ENCODE results near the gene SPATA1.

SPATA1 gene

DNA sequence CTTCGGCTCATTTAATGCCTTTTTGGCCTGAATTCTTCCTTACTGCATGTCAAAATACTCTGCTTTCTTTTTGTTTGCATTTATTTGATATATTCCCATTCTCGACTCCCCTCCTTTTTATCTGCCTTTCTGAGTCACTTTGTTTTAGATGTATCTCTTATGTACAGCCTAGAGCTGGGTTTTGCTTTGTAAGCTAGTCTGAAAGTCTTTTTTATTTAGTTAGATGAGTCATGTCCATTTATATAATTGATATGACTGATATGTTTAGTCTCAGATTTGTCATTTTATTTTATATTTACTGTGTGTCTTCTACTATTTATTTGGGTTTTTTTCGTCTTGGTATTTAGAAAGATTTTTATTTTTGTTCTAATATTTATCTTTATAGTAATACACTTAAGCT is 33.8 kb downstream of the SPATA1 start:
- no peaks in the 10 kb centered on the region for H3K9me3 ChIP-seq (replicated peaks; ENCODE audit: insufficient read depth, low read length)
- no peak overlapping the region for H2AFZ ChIP-seq (ENCODE audit: low read length)
- TF ChIP-seq EZH2 (optimal IDR thresholded peaks at IDR 0.05; ENCODE audit: low read depth, low read length) (no peak), EZH2phosphoT487 (IDR thresholded peaks at IDR 0.05; ENCODE audit: low read length) (no peak)
- TF ChIP-seq, protein P1, sequence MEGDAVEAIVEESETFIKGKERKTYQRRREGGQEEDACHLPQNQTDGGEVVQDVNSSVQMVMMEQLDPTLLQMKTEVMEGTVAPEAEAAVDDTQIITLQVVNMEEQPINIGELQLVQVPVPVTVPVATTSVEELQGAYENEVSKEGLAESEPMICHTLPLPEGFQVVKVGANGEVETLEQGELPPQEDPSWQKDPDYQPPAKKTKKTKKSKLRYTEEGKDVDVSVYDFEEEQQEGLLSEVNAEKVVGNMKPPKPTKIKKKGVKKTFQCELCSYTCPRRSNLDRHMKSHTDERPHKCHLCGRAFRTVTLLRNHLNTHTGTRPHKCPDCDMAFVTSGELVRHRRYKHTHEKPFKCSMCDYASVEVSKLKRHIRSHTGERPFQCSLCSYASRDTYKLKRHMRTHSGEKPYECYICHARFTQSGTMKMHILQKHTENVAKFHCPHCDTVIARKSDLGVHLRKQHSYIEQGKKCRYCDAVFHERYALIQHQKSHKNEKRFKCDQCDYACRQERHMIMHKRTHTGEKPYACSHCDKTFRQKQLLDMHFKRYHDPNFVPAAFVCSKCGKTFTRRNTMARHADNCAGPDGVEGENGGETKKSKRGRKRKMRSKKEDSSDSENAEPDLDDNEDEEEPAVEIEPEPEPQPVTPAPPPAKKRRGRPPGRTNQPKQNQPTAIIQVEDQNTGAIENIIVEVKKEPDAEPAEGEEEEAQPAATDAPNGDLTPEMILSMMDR (IDR thresholded peaks at IDR 0.05; ENCODE audit: low read length) = no peak
- H3K9me2 ChIP-seq (replicated peaks; ENCODE audit: insufficient read depth, low read length) = no peaks in the 10 kb centered on the region
- no peaks in the 10 kb centered on the region for H3K4me1 ChIP-seq (ENCODE audit: low read length)
- H4K20me1 ChIP-seq (ENCODE audit: insufficient read depth, low read length) = no peaks in the 10 kb centered on the region
- no peak overlapping the region for H3K27ac ChIP-seq (ENCODE audit: low read length)
- no peaks in the 10 kb centered on the region for H3K79me2 ChIP-seq (ENCODE audit: low read length)
- H3K4me2 ChIP-seq (ENCODE audit: low read depth, low read length) = no peak overlapping the region
- no peak overlapping the region for H3K4me3 ChIP-seq (ENCODE audit: low read length)
- DNase-seq = no peak
- no peaks in the 10 kb centered on the region for H3K36me3 ChIP-seq (replicated peaks; ENCODE audit: insufficient read depth, low read length)
- H3K27me3 ChIP-seq (replicated peaks; ENCODE audit: insufficient read depth, low read length) = no peaks in the 10 kb centered on the region
- no peak overlapping the region for H3K9ac ChIP-seq (ENCODE audit: low read length)
- H3F3A ChIP-seq (ENCODE audit: insufficient read depth, low read length) = no peaks in the 10 kb centered on the region

DNA sequence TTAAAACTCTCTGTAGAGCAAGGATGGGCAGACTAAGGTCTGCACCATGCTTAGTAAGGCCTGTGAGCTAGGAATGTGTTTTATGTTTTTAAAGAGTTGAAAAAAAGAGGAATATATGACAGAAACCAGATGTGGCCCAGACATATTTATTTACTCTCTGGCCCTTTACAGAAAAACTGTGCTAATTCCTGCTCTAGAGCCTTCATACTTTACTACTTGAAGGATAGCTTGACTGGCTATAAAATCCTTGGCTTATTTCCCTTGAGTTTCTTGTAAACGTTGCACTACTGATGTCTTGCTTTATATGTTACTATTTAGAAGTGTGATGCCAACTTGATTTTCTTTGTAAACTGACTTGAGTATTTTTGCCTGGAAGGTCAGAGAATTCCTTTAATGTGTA is 34.6 kb downstream of the SPATA1 start:
- no peak overlapping the region for H3K4me2 ChIP-seq (ENCODE audit: low read depth, low read length)
- no peak overlapping the region for H2AFZ ChIP-seq (ENCODE audit: low read length)
- no peak for DNase-seq

DNA sequence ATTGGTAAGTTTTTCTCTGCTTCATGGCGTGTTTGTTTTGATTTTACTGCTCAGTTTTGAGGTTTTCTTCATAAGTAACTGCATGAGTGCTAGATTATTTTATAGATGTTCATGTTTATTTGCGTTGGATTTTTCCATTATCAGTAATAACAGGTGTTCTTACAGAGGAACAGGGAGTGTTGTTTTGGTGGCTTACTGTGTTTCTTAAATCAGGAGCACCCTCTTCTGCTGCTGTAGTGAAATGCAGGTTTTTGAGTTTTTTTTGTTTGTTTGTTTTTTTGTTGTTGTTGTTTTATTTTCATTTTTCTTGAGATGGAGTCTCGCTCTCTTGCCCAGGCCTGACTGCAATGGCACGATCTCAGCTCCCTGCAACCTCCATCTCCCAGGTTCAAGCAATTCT is 35.5 kb downstream of the SPATA1 start:
- no peak for DNase-seq
- Histone ChIP-seq H3K36me3 (replicated peaks; ENCODE audit: insufficient read depth, low read length) (no peaks in the 10 kb centered on the region), H3K4me2 (ENCODE audit: low read depth, low read length) (no peak overlapping the region)

More for the DNA sequence above, 34.6 kb downstream of the SPATA1 start:
- Histone ChIP-seq H3K9me3 (replicated peaks; ENCODE audit: insufficient read depth, low read length) (no peaks in the 10 kb centered on the region), H3K9me2 (replicated peaks; ENCODE audit: insufficient read depth, low read length) (no peaks in the 10 kb centered on the region), H3K4me3 (ENCODE audit: low read length) (no peak overlapping the region), H3K4me1 (ENCODE audit: low read length) (no peaks in the 10 kb centered on the region), H4K20me1 (ENCODE audit: insufficient read depth, low read length) (no peaks in the 10 kb centered on the region), H3K36me3 (replicated peaks; ENCODE audit: insufficient read depth, low read length) (no peaks in the 10 kb centered on the region), H3K27ac (ENCODE audit: low read length) (no peak overlapping the region), H3K27me3 (replicated peaks; ENCODE audit: insufficient read depth, low read length) (no peaks in the 10 kb centered on the region), H3K9ac (ENCODE audit: low read length) (no peak overlapping the region), H3F3A (ENCODE audit: insufficient read depth, low read length) (no peaks in the 10 kb centered on the region), H3K79me2 (ENCODE audit: low read length) (no peaks in the 10 kb centered on the region)
- TF ChIP-seq EZH2phosphoT487 (IDR thresholded peaks at IDR 0.05; ENCODE audit: low read length) = no peak
- TF ChIP-seq, protein P1 (IDR thresholded peaks at IDR 0.05; ENCODE audit: low read length) = no peak
- TF ChIP-seq EZH2 (optimal IDR thresholded peaks at IDR 0.05; ENCODE audit: low read depth, low read length) = no peak

More for the DNA sequence above, 35.5 kb downstream of the SPATA1 start:
- no peak overlapping the region for H3K9ac ChIP-seq (ENCODE audit: low read length)
- no peaks in the 10 kb centered on the region for H3K27me3 ChIP-seq (replicated peaks; ENCODE audit: insufficient read depth, low read length)
- H4K20me1 ChIP-seq (ENCODE audit: insufficient read depth, low read length) = no peaks in the 10 kb centered on the region
- no peaks in the 10 kb centered on the region for H3K4me1 ChIP-seq (ENCODE audit: low read length)
- H3K9me2 ChIP-seq (replicated peaks; ENCODE audit: insufficient read depth, low read length) = no peaks in the 10 kb centered on the region
- no peak overlapping the region for H3K27ac ChIP-seq (ENCODE audit: low read length)
- H3F3A ChIP-seq (ENCODE audit: insufficient read depth, low read length) = no peaks in the 10 kb centered on the region
- H3K4me3 ChIP-seq (ENCODE audit: low read length) = no peak overlapping the region
- TF ChIP-seq EZH2 (optimal IDR thresholded peaks at IDR 0.05; ENCODE audit: low read depth, low read length) (no peak), EZH2phosphoT487 (IDR thresholded peaks at IDR 0.05; ENCODE audit: low read length) (no peak)
- TF ChIP-seq, protein P1 (IDR thresholded peaks at IDR 0.05; ENCODE audit: low read length) = peak; percentile 27
- H3K79me2 ChIP-seq (ENCODE audit: low read length) = no peaks in the 10 kb centered on the region
- no peak overlapping the region for H2AFZ ChIP-seq (ENCODE audit: low read length)
- H3K9me3 ChIP-seq (replicated peaks; ENCODE audit: insufficient read depth, low read length) = no peaks in the 10 kb centered on the region
